Measurements from ENCODE around the gene FJX1.

Gene FJX1

GRCh38 chr11:35633827-35634423 lies 15.7 kb downstream of the FJX1 start:
- peaks cover 3% of the 10 kb centered on the region for H3K4me1 ChIP-seq (ENCODE audit: control insufficient read depth, insufficient read depth, low read length)
- TF ChIP-seq ZNF112 (tag by site-specific recombination; IDR thresholded peaks at IDR 0.05) (peak; percentile 73), ZNF707 (tag by site-specific recombination; IDR thresholded peaks at IDR 0.05) (no peak)
- H3K36me3 ChIP-seq (ENCODE audit: control insufficient read depth in 2 of 2, insufficient read depth in 1 of 2, low read length in 2 of 2): no peaks in the 10 kb centered on the region
- H3K27ac ChIP-seq (ENCODE audit: extremely low read depth, low read depth, low read length): no peak overlapping the region
- no peaks in the 10 kb centered on the region for H3K9me3 ChIP-seq (ENCODE audit: control insufficient read depth, insufficient read depth, low read depth, low read length)
- ChIA-PET CTCF (interaction anchor here (0.9 kb wide), 1 partner anchor 188 kb away, joined by 3 read pairs; no protein-coding TSS in a partner anchor), POLR2A (no interaction called here)
- H3K4me3 ChIP-seq (ENCODE audit: low read depth, low read length): no peak overlapping the region

DNA sequence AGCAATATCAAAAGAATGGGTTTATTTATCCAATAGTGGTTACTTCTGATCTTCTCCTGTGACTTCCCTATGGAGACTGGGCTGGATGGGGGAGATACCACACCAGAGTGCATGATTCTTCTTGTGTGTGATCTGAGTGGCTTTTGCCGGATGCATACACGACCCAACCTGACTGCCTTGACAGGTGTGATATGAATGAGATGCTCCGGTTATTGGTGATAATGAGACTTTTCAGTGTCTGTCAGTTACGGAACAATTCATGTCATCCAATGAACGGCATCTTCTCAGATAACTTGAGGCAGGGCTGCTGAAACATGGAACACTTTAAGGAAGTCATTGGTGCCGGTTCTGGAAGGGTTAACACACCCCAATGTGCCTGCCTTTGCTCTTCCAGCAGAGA lies 17.7 kb downstream of the FJX1 start:
- Histone ChIP-seq H3K27ac (ENCODE audit: extremely low read depth, low read depth, low read length) (no peak overlapping the region), H3K4me3 (ENCODE audit: low read depth, low read length) (no peak overlapping the region), H3K4me1 (ENCODE audit: control insufficient read depth, insufficient read depth, low read length) (peaks cover 5% of the 10 kb centered on the region), H3K9me3 (ENCODE audit: control insufficient read depth, insufficient read depth, low read depth, low read length) (no peaks in the 10 kb centered on the region), H3K36me3 (ENCODE audit: control insufficient read depth in 2 of 2, insufficient read depth in 1 of 2, low read length in 2 of 2) (no peaks in the 10 kb centered on the region)
- ChIA-PET CTCF (no interaction called here), POLR2A (no interaction called here)
- TF ChIP-seq ZNF175 (tag by site-specific recombination; IDR thresholded peaks at IDR 0.05) (no peak), ZNF629 (tag by site-specific recombination; IDR thresholded peaks at IDR 0.05) (no peak), ZNF707 (tag by site-specific recombination; IDR thresholded peaks at IDR 0.05) (no peak), ZNF48 (tag by site-specific recombination; IDR thresholded peaks at IDR 0.05) (no peak), ZSCAN5A (tag by site-specific recombination; IDR thresholded peaks at IDR 0.05) (no peak), ZNF335 (tag by site-specific recombination; conservative IDR thresholded peaks at IDR 0.05) (no peak), ZBTB48 (tag by site-specific recombination; IDR thresholded peaks at IDR 0.05) (no peak), KLF16 (tag by site-specific recombination; IDR thresholded peaks at IDR 0.05) (no peak), ZNF239 (tag by site-specific recombination; IDR thresholded peaks at IDR 0.05) (no peak), ZBTB26 (tag by site-specific recombination; optimal IDR thresholded peaks at IDR 0.05) (no peak), ZNF677 (tag by site-specific recombination; IDR thresholded peaks at IDR 0.05) (no peak), ZNF248 (tag by site-specific recombination; IDR thresholded peaks at IDR 0.05) (no peak)
- TF ChIP-seq, protein P1, sequence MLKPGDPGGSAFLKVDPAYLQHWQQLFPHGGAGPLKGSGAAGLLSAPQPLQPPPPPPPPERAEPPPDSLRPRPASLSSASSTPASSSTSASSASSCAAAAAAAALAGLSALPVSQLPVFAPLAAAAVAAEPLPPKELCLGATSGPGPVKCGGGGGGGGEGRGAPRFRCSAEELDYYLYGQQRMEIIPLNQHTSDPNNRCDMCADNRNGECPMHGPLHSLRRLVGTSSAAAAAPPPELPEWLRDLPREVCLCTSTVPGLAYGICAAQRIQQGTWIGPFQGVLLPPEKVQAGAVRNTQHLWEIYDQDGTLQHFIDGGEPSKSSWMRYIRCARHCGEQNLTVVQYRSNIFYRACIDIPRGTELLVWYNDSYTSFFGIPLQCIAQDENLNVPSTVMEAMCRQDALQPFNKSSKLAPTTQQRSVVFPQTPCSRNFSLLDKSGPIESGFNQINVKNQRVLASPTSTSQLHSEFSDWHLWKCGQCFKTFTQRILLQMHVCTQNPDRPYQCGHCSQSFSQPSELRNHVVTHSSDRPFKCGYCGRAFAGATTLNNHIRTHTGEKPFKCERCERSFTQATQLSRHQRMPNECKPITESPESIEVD (tag by site-specific recombination; IDR thresholded peaks at IDR 0.05): no peak

DNA sequence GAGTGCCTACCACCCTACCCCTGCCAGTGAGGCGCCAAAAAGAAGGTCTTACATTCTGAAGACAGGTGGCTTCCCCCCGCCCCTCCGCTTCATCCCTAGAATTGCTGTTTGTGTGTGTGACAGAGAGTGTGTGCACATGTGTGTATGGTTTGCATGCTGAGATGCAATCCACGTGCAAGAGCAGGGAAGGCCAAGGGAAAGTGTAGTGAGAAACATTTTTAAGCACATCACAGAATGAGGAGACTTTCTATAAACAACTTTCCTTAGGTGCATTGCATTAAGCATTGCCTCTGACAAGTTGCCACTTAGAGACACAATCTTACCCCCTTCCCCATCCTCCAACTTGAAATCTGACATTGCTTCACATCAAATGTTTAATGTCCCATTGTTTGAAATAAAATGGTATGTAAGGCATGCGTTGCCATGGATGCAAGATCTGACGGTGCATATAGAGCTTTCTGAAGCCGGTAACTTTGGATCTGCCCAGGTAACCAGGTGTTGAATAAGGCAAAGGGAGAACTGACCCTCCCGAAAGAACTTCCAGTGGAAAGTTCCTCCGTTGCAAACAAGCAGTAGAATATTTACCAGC lies 21.4 kb downstream of the FJX1 start:
- Histone ChIP-seq H3K36me3 (ENCODE audit: control insufficient read depth in 2 of 2, insufficient read depth in 1 of 2, low read length in 2 of 2) (no peaks in the 10 kb centered on the region), H3K27ac (ENCODE audit: extremely low read depth, low read depth, low read length) (no peak overlapping the region), H3K9me3 (ENCODE audit: control insufficient read depth, insufficient read depth, low read depth, low read length) (no peaks in the 10 kb centered on the region), H3K4me3 (ENCODE audit: low read depth, low read length) (no peak overlapping the region), H3K4me1 (ENCODE audit: control insufficient read depth, insufficient read depth, low read length) (peaks cover 5% of the 10 kb centered on the region)
- ChIA-PET POLR2A (no interaction called here), CTCF (no interaction called here)
- TF ChIP-seq ZNF324 (tag by site-specific recombination; IDR thresholded peaks at IDR 0.05) (no peak), PRDM1 (tag by site-specific recombination; IDR thresholded peaks at IDR 0.05) (peak; percentile 69)

Measured in HEK293 (cell line).